ENCODE data around the gene CCDC85B.

The CCDC85B gene

DNA sequence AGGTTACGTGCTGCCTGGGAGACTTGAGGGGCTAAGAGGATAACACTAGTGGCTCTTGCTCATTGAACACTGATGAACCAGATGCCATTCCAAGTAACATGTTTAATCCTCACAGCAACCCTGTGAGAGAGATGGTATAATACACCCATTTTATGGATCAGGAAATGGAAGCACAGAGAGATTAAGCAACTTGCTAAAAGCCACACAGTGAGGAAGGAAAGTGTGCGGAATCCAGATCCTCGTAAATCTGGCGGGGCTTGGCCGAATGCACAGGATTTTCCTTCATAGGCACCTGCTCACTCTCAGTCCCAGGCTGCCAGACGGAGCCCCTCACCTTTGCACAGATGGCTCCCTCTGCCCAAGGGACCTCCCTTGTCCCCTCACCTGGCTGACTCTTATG, 17.4 kb downstream of the CCDC85B start:
- no peak for DNase-seq (ENCODE audit: low read depth in 2 of 2)

DNA sequence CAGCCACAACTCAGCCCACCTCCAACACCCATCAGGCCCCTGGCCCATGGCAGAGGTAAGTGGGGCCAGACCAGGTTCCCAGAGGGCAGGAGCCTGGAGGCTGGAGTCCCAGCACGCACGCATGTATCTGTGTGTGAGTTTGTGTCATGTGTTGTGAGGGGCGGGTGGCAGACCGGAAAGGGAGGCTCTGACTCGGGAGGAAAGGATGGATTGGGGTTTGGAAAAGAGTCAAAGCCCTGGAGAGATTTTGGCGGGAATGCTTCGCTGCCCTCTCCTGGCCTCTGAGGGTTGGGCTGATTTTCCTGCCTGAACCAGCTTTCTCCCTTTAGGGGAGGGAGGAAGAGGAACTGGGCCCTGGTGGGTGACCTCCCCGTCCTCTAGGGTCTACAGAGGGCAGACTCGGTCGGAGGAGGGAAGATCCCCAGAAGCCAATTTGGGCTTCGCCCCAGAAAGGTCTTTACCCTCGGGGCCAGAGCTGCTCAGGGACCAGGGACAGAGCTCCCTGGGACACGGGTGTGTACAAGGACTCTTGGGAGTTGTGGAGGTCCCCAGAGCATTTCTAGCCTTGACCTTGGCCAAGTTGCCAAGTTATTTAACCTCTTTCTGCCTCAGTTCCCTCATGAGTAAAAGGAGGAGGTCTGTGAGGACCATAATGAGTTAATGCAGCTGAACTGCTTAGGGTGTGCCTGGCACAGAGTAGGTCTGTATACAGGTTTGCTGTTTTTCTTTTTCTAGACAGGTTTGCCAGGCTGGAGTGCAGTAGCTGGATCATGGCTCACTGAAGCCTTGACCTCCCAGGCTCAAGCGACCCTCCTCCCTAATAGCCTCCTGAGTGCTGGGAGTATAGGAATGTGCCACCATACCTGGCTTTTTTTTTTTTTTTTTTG, 21.5 kb downstream of the CCDC85B start:
- no peak for DNase-seq (ENCODE audit: low read depth in 2 of 2)

DNA sequence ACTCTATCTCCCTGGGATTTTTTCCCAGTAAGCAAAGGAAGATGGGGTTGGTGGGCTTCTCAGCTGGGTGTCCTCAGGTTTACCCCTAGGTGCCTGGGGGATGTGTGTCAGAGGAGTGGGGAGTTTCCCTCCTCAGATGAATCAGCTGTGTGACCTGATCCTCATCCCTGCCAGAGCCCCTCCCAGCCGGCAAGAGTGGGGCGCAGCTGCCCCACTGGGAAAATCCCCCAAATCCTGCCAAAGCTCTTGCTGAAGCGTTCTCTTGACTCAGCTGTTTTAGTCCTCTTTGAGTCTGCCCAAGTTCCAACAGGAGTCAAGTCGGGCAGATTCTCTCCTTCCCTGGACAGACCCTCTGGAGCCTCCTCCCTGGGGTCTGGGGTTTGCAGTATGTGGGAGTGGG, 22.4 kb downstream of the CCDC85B start:
- DNase-seq (ENCODE audit: low read depth in 2 of 2): no peak

DNA sequence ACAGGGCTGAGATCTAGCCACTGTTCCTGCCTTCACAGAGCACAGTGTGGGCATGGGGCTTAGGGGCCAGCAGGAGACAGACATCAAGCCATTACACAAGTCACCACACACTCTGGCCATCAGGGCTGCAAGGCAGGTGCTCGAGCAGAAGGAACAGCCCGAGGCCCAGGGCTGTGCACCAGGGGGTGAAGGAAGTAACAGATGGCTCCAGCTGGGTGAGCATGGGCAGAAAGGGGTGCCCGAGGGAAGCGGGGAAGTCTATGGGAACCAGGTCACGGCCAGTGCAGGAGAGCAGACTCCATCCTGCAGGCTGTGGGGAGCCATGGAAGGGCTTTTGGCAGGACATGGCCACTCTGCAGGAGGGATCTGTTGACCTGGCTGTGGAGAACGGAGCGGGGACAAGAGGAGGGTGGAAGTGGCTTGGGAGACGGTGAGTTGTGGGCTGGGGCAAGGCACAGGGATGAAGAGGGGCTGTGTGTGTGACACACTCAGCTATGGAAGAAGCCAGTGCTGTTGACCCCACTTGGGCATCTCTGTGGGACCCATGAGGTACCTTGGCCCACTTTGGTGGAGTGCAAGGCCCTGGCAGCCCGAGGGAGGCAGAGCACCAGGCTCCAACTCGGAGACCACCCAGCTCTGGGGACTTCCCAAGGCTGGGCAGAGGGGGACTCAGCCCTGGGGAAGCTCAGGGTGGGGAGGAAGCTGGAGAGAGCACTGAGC, 24.8 kb downstream of the CCDC85B start:
- DNase-seq (ENCODE audit: low read depth in 2 of 2): no peak

DNA sequence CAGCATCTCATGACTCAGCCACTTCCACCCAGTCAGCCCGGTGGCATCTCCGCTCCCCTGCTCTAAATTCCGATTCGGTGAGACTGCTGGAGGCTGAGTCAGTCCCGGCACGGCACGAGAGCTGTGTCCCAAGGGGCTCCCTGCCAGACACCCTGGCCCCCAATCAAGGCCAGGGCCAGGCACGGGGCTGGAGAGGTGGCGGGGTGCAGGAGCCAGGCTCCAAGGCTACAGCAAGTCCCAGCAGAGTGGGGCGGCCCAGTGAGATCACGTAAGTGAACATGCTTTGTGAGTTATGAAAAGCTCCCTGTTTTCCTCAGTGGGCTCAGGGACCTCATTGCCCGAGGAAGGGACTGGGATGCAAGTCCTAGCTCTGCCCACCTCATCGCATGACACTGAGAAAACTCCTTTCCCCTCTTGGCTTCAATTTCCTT, 25.4 kb downstream of the CCDC85B start:
- DNase-seq (ENCODE audit: low read depth in 2 of 2): no peak

DNA sequence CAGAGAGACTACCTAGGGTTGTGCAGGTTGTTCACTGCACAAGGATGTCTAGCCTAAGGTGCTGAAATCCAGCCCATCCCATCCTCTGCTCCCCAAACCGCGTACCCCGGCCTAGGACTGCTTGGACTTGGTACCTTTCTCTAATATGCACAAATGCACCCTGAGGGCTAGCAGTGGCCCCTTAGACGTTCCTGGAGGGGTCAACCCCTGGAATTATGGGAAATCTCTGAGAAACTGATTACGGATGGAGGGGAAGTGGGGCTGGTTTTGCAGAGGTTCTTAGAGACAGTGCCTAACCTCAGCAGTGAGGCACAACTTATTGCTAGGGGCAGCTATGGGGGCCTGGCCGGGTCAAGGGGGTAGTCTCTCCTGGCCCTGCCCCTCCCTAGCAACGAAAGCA, 25.9 kb downstream of the CCDC85B start:
- no peak for DNase-seq (ENCODE audit: low read depth in 2 of 2)

DNA sequence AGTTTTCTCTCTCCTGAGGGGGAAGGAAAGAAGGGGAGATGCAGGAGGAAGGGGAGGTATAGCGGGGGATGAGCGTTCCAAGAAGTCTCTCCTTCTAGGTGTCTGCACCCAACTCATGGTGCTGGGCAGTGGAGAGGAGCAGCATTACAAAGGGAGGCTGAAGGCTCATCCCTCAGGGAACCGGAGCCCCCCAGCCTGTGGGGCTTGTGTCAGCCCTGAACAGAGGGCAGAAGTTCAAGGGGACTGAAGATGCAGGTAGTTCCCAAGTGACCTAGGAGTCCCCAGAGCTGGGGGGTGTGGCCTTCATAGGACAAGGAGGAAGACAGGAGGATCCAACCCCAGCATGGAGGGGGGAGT, 26.6 kb downstream of the CCDC85B start:
- no peak for DNase-seq (ENCODE audit: low read depth in 2 of 2)

DNA sequence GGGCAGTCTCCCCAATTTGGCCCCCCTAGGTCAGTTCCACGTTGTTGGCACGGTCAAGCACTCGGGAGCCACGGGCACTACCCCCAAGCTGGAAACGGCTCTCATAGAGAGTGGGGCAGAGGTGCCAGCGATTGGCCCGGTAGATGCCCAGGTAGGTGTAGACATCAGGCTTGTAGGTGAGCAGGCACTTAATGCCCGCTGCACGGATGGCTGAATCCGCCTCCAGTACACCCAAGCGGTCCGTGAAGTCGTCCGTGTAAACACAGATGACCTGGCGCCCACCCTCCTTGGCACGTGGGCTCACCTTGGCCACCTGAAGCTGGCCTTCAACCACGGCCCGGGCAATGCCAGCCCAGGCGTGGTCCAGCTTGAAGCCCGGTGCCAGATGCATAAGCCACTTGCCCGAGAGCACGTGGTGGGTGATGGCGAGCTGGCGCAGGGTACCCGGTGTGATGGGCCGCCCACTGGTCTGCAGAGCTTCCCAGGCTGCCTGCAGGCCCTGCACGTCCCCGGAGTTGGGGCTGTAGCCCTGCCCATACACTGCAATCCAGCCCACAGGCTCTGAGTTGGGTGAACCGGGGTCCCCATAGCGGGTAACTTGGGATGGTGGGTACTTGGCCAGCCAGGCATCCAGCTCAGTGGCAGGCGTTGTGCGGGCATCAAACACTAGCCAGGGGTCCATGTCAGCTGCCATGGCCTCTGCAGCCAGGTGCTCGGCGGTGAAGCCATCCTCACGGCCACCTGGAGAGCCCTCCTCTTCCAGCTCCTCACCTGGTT, 27.1 kb downstream of the CCDC85B start:
- no peak for DNase-seq (ENCODE audit: low read depth in 2 of 2)

DNA sequence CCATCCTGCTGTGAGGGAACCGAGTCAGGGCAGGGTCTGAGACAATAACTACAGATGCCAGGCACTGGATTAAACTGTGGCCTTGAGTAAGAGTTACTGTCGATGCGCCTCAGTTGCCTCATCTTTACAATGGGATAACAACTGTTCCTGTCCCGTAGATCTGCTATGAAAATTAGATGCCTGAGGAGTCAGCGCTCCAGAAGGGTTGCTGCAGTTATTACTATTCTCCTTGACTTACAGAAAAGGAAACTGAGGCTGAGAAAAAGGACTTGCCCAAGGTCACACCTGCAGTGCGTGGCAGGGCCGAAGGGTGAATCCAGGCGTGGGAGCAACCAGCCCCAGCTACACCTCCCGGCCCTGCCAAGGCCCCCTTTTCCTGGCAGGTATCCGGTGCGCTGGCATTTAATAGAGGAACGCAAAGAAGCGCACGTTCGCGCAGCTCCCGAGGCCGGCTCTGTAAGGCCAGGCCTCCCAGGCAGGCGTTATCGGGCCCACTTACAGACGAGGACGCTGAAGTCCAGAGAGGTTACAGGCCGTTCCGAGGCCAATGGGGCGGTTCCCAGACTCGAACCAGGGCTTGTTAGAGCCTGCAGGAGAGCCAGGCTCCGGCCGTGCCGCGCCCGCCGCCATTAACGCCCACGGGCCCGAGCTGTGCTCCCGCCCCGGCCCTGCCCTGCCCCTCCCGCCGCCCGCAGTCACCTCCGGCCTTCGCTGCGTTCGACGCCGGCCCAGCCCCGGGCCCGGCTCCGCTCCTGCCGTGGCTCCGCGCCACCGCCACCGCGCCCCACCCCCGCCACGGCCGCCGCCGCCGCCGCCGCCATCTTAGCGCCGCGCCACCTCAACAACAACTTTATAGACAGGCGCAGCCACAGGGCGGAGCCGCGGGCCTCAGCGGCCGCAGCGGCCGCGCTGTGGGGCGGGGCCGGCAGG, 28.0 kb downstream of the CCDC85B start, which contains the start of gene C11orf68:
Gene C11orf68 (minus strand): TSS at position 852 of the 930 bp plus-strand sequence. CDS start 31 bp downstream, at position 821.
- no peak for DNase-seq (ENCODE audit: low read depth in 2 of 2)

DNA sequence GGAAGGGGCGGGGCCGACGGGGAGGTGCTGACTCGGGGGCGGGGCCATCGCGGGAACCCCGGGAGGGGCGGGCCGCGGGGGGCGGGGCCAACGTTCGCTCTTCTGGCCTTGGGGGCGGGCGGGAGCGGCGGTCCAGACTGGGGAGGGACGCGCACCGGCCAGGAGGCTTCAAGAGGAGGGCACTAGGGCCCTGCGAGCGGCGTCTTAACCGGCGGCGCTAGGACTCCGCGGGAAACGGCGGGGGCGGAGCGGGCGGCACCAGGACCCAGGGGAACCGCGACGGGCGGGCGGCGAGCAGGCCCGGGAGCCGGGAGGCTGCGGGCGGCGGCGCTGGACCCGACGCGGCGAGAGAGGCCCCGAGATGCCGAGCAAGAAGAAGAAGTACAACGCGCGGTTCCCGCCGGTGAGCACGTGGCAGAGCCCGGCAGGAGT, 28.7 kb downstream of the CCDC85B start, which contains the start of gene DRAP1:
Gene DRAP1 (plus strand): TSS at position 286 of the 432 bp plus-strand sequence. CDS start 76 bp downstream, at position 362.
- peak; percentile 97 to 98 for DNase-seq (ENCODE audit: low read depth in 2 of 2)

DNA sequence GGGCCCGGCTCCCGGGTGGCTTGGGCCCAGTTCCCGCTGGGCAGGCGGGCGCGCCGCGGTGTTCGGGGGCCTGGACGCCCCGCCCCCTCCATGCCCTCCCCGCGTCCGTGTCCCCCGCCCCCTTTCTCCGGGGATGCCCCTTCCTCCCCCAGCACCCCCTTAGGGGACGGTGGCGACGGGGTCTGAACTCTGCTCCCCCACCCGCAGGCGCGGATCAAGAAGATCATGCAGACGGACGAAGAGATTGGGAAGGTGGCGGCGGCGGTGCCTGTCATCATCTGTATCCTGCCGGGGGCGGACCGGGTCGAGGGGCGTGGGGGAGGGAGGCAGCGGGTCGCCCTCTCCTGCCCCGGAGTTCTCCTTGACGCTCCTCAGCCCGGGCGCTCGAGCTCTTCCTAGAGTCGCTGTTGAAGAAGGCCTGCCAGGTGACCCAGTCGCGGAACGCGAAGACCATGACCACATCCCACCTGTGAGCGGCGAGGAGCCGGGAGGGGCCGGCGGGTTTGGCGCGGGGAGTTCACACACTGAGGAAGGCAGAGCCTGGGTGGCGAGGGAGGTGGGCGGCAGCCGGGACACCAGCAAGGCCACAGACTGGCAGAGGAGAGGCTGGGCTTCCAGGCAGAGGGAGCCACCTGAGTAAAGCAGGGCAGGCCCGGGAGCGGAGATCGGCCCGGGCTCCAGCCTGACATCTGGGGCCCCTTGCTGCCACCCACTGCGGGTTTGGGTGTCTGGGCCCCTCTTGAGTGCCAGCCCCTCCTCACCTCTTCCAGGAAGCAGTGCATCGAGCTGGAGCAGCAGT, 29.3 kb downstream of the CCDC85B start:
- peak; percentile 18 to 29 for DNase-seq (ENCODE audit: low read depth in 2 of 2)

DNA sequence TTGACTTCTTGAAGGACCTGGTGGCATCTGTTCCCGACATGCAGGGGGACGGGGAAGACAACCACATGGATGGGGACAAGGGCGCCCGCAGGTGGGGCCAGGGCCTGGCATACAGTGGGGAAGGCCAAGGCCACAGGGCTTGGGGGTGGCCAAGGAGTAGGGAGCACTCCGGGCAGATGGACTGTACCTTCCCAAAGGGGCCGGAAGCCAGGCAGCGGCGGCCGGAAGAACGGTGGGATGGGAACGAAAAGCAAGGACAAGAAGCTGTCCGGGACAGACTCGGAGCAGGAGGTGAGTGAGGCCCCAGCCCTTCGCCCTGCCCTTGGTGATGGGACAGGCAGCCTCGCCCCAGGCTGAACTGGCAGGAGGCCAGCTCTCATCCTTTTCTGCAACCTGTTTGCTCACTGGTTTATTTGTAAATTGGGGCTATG, 29.9 kb downstream of the CCDC85B start:
- no peak for DNase-seq (ENCODE audit: low read depth in 2 of 2)

DNA sequence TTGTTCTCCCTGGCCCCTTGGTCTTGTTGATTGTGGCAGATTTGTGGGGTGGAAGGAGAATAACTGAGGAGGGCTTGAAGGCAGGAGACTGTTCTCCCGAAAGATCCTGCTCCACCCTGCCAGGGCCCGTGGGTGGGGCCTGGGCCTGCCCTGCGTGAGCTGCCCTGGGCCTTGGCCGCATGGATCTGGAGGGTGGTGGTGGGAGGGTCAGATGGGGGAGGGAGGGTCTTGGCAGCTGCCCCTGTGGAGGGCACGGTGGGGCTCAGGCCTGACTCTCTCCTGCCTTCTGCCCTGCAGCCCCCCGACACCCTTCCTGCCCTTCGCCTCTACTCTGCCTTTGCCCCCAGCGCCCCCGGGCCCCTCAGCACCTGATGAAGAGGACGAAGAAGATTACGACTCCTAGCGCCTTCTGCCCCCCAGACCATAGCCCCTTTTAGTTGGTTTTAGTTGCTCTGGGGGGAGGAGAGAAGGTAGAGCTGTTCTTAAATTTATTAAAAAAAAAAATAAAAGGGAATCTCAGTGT, 30.6 kb downstream of the CCDC85B start:
- DNase-seq (ENCODE audit: low read depth in 2 of 2): no peak

DNA sequence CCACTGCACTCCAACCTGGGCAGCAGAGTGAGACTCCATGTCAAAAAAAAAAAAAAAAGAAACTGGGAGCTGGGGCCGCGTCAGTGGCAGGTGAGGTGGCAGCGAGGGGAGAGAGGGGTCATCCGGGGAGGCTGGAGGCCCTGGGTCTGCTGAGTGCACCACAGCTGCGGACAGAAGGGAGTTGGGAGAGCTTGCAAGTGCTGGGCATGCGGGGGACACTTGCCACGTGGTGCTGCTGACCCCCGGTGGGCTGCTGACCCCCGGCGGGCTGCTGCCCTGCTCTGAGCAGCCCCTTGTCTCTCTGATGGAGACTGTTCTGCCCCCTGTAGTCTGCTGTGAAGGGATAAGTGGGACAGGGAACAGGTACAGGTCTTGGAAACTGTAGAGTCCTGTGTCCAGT, 31.4 kb downstream of the CCDC85B start:
- DNase-seq (ENCODE audit: low read depth in 2 of 2): no peak

DNA sequence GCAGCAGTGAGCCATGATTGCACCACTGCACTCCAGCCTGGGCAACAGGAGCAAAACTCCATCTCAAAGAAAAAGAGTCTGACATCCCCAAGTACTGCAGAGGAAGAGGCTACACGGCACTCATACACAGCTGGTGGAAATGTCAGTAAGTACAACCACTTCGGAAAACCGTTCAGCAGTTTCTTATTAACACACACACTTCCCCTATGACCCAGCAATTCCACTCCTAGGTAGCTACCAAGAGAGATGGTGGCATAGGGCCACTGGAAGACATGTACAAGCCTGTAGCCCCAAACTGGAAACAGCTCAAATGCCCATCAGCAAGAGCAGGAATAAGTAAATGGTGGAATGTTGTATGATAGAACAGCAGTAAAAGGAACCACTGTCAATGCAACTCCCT, 32.1 kb downstream of the CCDC85B start:
- DNase-seq (ENCODE audit: low read depth in 2 of 2): no peak

DNA sequence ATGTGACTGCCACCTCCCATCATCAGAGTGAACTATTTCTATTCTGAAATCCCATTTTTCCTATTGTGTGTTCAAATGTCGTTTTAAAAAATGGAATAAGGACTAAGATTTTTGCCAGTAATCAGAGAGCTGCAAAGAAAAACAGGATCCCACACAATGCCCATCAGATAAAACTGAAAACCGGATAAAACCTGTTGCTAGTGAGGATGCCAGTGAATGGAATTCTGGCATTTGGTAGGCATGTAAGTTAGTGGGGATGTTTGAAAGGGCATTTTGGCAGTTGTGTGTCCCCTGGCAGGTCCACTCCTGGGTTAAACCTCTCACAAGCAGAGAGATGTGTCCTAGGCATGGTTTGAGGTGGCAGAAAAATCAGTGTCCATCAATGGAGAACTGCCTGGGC, 34.9 kb downstream of the CCDC85B start:
- no peak for DNase-seq (ENCODE audit: low read depth in 2 of 2)

DNA sequence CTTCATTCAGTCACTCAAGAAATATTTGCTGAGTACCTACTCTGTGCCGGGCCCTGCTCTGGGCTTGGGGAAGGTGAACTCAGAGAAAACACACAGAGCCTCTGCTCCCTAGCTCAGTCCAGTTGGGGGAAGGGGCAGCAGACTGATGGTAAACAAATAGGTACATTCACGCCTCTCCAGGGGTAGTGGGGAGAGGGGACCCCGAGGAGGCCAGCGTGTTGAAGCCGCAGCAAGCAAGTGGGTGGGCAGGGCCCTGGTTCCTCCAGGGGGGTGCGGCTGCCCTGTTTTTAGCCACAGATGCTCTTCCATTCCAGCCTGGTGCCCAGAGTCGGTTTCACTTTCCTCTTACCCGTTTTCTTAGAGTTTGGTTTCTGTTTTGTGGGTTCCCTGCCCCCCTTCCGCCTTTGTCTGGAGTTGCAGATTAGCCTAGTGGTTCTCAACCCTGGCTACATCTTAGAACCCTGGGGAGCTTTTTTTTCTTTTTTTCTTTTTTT, 37.5 kb downstream of the CCDC85B start:
- DNase-seq (ENCODE audit: low read depth in 2 of 2): peak; percentile 30 to 61

DNA sequence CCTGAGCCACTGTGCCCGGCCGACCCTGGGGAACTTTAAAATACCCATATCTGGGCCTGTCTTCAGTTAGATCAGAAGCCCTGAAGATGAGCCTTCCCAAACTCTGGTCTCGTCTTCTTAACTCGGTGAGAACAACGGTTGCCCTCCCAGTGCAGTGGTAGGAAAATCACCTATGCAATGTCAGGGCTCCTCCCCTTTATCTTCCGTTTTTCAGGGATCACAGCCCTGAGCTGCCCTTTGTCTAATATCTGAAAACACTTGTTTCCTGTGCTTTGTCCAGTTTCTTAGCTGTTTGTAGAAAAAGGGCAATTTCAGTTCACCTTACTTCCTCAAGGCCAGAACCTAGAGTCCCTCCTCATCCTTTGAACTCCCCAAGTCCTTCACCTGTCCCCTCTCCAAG, 38.2 kb downstream of the CCDC85B start:
- DNase-seq (ENCODE audit: low read depth in 2 of 2): no peak

DNA sequence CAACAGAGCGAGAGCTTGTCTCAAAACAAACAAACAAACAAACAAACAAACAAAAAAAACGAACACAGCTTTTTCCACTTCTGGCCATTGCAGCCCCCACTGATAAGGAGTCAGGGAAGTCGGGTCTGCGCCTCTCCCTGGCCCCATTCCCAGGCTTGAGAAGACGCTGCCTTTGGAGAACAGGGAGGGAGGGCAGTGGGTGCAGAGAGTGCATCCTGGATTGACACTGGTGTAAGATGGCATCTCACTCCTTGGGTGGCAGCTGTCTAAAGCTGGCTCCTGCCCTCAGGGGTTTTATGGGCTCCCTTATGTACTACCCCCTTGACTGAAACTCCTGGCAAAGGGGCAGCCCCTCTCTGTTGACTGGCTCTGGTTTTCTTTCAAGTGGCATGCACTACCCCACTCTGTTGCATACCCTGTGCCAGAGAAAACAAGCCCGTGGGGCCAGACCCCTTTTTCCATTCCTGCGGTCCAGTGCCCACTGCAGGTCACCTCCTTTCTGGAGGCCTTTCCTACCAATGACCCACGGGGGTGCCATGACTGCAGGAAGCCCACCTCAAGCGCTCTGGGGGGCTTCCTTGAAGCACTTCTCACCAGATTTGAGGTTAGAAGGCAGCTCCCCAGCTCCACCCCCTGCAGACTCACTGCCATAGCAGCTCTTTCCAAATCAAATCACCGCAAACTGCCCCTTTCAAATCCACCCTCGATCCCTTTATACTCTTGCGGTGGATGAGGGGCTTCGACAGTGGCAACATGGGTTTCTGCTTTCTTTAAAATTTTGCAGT, 41.5 kb downstream of the CCDC85B start:
- no peak for DNase-seq (ENCODE audit: low read depth in 2 of 2)

Data from stimulated activated CD4-positive, alpha-beta T cell treated with anti-CD3 and anti-CD28 coated beads, Interleukin-12 subunit alpha, Interleukin-12 subunit beta, amount 100 ng/mL, for 24 hours (primary cell).